AG04449 (cell line): ENCODE results near the gene ALOX15.
"Not testable (repeated sequence)": the region's sequence is repeated elsewhere in the genome, so short reads cannot be mapped to it uniquely, and the experiment has no call there.

Experiments used
- CTCF ChIA-PET: fragments of 350-600 bp; formaldehyde crosslinking; extraction: SDS; loops from one replicate; lab custom pipeline; 2021; ENCODE audit warnings: antibody characterized with exemption; lab: Yijun Ruan, JAX
- POLR2A ChIA-PET: fragments of 400-600, 350-600 bp; formaldehyde crosslinking; extraction: SDS; loops from one replicate; lab custom pipeline; 2020; ENCODE audit warnings: antibody characterized with exemption, inconsistent platforms; lab: Yijun Ruan, JAX
- DNase-seq: peaks from one replicate; pipeline ENCODE4 v3.0.0-alpha.2; 2010; ENCODE audit warnings: low read depth, low spot score
- H3K4me3 ChIP-seq: 2 replicates; pipeline ENCODE4 v1.5.1; 2011; ENCODE audit warnings: low read depth, mild to moderate bottlenecking, control low read depth, low read length
- CTCF ChIP-seq: IDR thresholded peaks from one replicate; pipeline ENCODE4 v1.5.1; 2011; ENCODE audit warnings: mild to moderate bottlenecking, moderate library complexity, low read length, control low read depth, inconsistent platforms; ENCODE audit not compliant: insufficient read depth; ENCODE audit errors: missing control alignments

ALOX15 gene

GRCh38 chr17:4600563-4600962 lies 40.9 kb downstream of the ALOX15 start:
- DNase-seq = no peak
- CTCF ChIA-PET = interaction anchor here (1.0 to 1.9 kb wide), 3 partner anchors 27 to 33 kb away, joined by 4 to 7 read pairs (median 6); no protein-coding TSS in a partner anchor
- POLR2A ChIA-PET = interaction anchor here (0.6 kb wide), 1 partner anchor 17 kb away, joined by 3 read pairs; no protein-coding TSS in a partner anchor
- H3K4me3 ChIP-seq = no peak overlapping the region
- TF ChIP-seq CTCF = no peak

- TF ChIP-seq CTCF = no peak
- no peak overlapping the region for H3K4me3 ChIP-seq
- ChIA-PET POLR2A (no interaction called here), CTCF (interaction anchor here (1.0 to 1.6 kb wide), 3 partner anchors 25 to 32 kb away, joined by 4 to 6 read pairs (median 5); no protein-coding TSS in a partner anchor)
- DNase-seq = no peak
Observed at GRCh38 chr17:4599505-4600281, 41.8 kb downstream of the ALOX15 start.

- POLR2A ChIA-PET = no interaction called here
- CTCF ChIA-PET = interaction anchor here (1.6 to 2.8 kb wide), 2 partner anchors 26 to 32 kb away, joined by 5 to 17 read pairs; no protein-coding TSS in a partner anchor
- H3K4me3 ChIP-seq = no peak overlapping the region
- no peak for TF ChIP-seq CTCF
- no peak for DNase-seq
Observed at GRCh38 chr17:4598776-4599504, 42.5 kb downstream of the ALOX15 start.

- no peak for TF ChIP-seq CTCF
- ChIA-PET POLR2A (no interaction called here), CTCF (interaction anchor here (1.8 to 2.8 kb wide), 2 partner anchors 10 to 31 kb away, joined by 7 to 17 read pairs; no protein-coding TSS in a partner anchor)
- no peak overlapping the region for H3K4me3 ChIP-seq
- no peak for DNase-seq
Observed at GRCh38 chr17:4597975-4598374, 43.5 kb downstream of the ALOX15 start.

- no peak for DNase-seq
- H3K4me3 ChIP-seq = no peak overlapping the region
- TF ChIP-seq CTCF = no peak
- ChIA-PET POLR2A (no interaction called here), CTCF (interaction anchor here (0.7 to 2.8 kb wide), 5 partner anchors 9 to 34 kb away, joined by 3 to 17 read pairs (median 4); no protein-coding TSS in a partner anchor)
Observed at GRCh38 chr17:4596636-4597380, 44.7 kb downstream of the ALOX15 start.

GRCh38 chr17:4595685-4596342 lies 45.7 kb downstream of the ALOX15 start:
- CTCF ChIA-PET = interaction anchor here (0.7 to 2.6 kb wide), 6 partner anchors 8 to 77 kb away, joined by 3 to 20 read pairs (median 3); no protein-coding TSS in a partner anchor
- H3K4me3 ChIP-seq, POLR2A ChIA-PET, DNase-seq: not testable (repeated sequence)
